Erythroblast (primary cell): ENCODE measurements around the gene COL5A1.
"Not testable (repeated sequence)": the region's sequence is repeated elsewhere in the genome, so short reads cannot be mapped to it uniquely, and the experiment has no call there.

ENCODE experiments used
- DNase-seq, 2 experiments: peaks; one replicate each; lab custom pipeline; 2025; lab: John Stamatoyannopoulos, UW
- GATA1 ChIP-seq: IDR thresholded peaks from 2 replicates; pipeline ENCODE4 v1.6.1; 2011; ENCODE audit warnings: low read depth, mild to moderate bottlenecking, control low read depth, low read length, moderate library complexity
- POLR2A ChIP-seq: IDR thresholded peaks from 2 replicates; pipeline ENCODE4 v1.6.1; 2011; ENCODE audit warnings: mild to moderate bottlenecking, low read length

Gene COL5A1

GRCh38 chr9:134692573-134692860, 50.9 kb downstream of the COL5A1 start:
- no peak for DNase-seq
- TF ChIP-seq GATA1: no peak
- TF ChIP-seq POLR2A: no peak

DNA sequence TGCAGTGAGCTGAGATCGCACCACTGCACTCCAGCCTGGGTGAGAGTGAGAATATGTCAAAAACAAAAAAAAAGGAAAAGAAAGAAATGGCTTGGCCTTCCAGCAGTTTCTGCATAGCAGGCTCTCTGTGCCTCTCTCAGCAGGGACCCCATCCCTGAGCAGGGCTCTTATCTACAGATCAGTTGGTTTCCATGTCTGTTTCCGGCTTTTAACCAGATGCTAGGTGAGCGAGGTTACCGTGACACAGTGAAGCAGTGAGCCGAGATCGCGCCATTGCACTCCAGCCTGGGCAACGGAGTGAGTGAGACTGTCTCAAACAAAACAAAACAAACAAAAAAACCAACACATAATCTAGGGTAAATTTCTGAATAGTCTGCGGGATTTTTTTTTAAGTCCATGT, 51.4 kb downstream of the COL5A1 start:
- no peak for DNase-seq
- TF ChIP-seq GATA1 (no peak), POLR2A (no peak)

DNA sequence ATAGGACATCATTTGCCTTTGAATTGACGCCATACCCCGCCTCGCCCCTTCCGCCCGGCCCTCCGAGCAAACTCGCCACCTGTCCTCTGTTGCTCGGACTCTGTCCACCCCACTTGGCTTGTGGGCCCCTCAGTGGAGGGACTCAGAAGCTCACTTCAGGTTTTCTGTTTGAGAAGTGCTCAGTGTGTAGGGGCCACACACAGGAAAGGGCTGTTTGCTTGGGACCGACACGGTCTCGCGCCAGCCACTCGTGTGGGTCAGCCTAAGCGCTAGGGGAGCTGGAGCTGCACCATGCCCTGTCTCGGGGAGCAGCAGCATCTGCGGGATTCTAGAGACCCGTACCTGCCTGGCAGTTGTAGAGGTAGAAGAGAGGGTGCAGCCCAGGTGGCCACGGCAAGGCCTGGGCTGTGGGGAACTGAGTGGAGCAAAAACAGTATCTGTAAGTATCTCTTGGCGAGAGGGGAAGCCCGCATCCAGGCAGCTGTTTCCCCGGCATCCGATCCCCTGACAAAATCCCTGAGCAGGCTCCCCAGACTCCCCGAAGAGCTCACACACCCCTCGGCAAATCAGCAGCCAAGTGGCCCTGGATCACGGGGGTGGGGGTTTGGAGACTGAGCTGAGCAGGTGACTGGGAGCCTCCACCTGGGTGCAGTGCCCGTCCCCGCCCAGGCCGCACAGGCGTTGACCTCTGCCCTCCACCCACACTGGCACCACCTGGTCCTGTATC, 52.2 kb downstream of the COL5A1 start:
- TF ChIP-seq POLR2A (no peak), GATA1 (no peak)
- DNase-seq: no peak

- DNase-seq: no peak
- TF ChIP-seq POLR2A (no peak), GATA1 (no peak)
These were observed 52.7 kb downstream of the COL5A1 start for GRCh38 chr9:134694368-134694665.

GRCh38 chr9:134694714-134695113, 53.1 kb downstream of the COL5A1 start:
- TF ChIP-seq POLR2A (no peak), GATA1 (no peak)
- DNase-seq: no peak

DNA sequence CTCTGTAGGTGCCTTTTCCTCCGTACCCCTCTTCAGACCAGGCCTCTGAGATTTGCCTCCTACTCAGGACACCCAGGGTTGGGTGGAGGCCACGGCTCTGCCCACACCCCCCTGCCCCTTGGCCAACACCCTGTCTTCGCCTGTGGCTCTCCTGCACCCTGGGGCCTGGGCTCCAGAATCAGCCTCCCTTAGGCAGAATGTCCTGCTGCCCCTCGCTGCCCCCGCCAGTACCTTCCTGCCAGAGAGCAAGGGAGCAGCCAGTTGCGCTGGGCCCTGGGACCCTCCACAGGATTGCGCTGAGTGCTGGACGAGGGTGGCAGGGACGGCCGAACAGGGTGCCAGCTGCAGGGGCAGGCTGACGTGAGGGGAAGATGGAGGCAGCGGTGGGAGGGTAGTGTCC, 53.5 kb downstream of the COL5A1 start:
- TF ChIP-seq POLR2A (no peak), GATA1 (no peak)
- DNase-seq: no peak

DNA sequence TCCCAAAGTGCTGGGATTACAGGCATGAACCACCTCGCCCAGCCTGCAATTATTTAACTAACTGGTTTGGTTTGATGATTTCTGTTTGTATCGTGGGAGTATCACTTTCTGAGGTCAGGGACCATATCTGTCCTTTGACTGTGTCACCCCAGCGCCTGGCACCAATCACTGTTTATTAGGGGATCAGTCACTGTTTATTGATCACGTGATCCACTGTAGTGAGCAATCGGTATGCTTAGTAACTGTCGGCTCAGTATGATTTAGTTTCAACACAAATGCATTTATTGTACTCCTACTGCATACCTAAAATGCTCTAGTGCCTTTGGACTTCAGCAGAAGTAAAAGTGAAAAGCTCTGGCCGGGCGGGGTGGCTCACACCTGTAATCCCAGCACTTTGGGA, 54.8 kb downstream of the COL5A1 start:
- no peak for TF ChIP-seq GATA1
- TF ChIP-seq POLR2A: no peak
- no peak for DNase-seq

DNA sequence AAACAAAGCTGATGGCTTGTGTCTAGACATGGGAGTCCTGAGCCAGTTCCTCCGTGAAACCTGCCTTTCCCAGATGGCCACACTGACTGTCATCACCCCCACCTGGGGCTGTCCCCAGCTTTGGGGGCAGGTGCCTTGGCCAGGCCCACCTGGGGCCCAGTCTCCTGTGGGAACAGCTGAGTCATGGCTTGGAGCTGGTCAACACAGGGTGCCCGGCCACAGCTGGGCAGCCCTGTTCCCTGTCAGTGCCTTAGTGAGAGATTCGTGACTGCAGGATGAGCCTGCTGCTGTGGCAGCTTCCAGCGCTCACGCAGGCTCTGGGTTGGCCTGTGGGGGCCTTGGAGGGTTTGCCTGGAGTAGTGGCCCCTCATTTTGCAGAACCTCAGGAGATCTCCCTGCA, 56.5 kb downstream of the COL5A1 start:
- no peak for DNase-seq
- TF ChIP-seq POLR2A (no peak), GATA1 (no peak)

GRCh38 chr9:134698587-134699342, 57.2 kb downstream of the COL5A1 start:
- TF ChIP-seq GATA1 (no peak), POLR2A (no peak)
- peak; percentile 38 to 64 for DNase-seq

DNA sequence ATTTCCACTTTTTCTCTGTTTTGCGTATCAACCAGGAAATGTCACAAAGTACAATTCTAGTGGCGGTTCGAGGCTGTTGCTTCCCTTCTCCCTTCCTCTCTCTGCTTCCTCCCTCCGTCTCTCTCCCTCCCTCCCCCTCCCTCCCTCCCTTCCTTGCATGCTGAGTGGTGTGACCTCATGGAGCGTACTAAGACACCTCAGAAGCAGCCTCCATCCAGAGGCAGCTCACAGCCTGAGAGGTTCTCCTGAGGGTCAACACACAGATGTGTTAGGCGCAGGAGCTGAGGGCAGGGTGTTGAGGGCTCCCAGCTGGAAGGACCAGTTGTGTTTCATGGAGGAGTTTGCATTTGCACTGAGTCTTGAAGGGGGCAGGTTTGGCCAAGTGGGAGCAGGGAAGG, 57.7 kb downstream of the COL5A1 start:
- DNase-seq: no peak
- TF ChIP-seq POLR2A (no peak), GATA1 (no peak)

DNA sequence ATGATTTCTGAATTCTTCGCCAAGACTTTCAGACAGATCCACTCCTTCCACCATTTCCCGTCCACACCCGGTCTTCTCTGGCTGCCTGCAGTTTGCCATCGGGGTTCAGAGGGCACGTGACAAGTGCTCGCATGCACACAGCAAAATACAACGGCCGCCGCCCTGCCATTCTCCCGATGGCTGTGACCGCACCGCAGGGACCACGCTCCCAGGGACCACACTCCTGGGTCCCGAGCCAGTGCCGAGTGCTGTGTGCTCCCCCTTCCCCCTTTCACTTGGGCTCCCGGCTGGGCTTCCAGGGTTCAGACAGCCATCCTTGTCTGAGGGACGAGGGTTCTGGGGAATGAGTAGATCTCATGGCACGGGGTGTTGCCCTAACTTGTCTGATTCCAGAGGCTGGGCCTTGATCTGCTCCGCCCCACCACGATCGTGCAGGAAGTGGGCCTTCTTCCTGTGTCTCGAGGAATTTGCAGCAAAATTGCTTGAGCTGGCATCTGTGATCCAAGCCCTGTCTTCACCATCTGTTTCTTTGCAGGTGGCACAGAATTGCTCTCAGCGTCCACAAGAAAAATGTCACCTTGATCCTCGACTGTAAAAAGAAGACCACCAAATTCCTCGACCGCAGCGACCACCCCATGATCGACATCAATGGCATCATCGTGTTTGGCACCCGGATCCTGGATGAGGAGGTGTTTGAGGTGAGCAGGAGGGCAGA, 59.2 kb downstream of the COL5A1 start:
- DNase-seq: no peak
- TF ChIP-seq POLR2A: no peak
- no peak for TF ChIP-seq GATA1

GRCh38 chr9:134701581-134702259, 60.1 kb downstream of the COL5A1 start:
- TF ChIP-seq GATA1 (no peak), POLR2A (no peak)
- no peak for DNase-seq

DNA sequence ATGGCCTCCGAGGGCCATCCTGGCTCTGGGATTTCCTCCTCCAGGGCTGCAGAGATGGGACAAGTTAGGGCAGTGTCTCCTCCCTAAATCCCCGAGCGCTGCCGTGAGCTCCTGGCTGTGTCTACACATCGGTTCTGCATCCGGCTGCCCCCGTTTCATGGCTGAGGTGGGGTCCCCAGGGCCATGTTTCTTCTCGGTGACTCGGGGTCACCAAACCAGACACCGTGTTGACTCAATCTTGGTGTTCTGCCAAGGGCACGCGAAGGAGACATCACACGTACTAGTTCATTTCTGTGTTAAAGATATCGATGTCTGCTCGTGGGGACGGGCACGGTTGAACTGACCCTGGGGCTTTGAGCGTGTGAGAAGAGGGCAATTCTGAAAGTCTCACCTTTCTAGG, 60.7 kb downstream of the COL5A1 start:
- no peak for TF ChIP-seq GATA1
- TF ChIP-seq POLR2A: no peak
- no peak for DNase-seq

- DNase-seq: not testable (repeated sequence)
These were observed 62.1 kb downstream of the COL5A1 start for GRCh38 chr9:134703730-134704114.

GRCh38 chr9:134704498-134704897, 62.9 kb downstream of the COL5A1 start:
- DNase-seq: no peak
- TF ChIP-seq POLR2A (no peak), GATA1 (no peak)
